ENCODE results near the gene TEKT3. TPM values are rescaled to one million over a fixed set of nuclear protein-coding genes. Genes with fewer than 3 reads are reported as not detected.

TEKT3 gene
- total RNA-seq, 1 donor from 2014 or later: not detected

- no peak for DNase-seq (ENCODE audit: extremely low read depth, low read depth, low spot score)
Observed at GRCh38 chr17:15298176-15298575, 43.2 kb downstream of the TEKT3 start.

- DNase-seq (ENCODE audit: extremely low read depth, low read depth, low spot score): no peak
Observed at GRCh38 chr17:15293558-15293957, 47.8 kb downstream of the TEKT3 start.

GRCh38 chr17:15291674-15292361 lies 49.6 kb downstream of the TEKT3 start:
- DNase-seq (ENCODE audit: extremely low read depth, low read depth, low spot score): no peak

DNA sequence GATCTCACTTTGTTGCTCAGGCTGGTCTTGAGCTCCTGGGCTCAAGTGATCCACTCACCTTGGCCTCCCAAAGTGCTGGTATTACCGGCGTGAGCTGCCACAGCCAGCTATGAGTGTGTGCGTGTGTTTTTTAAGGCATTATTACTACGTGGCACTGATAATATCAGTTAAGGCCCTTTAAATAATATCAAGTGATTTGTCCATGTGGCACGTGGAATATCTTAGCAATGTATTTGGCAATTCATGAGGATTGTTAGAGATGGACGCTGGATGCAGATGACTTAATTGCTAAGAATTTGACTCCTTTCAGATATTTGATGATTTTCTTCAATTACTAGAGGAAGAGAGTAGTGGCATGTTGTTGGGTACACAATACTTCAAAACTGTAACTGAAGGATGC lies 50.8 kb downstream of the TEKT3 start:
- DNase-seq (ENCODE audit: extremely low read depth, low read depth, low spot score): no peak

DNA sequence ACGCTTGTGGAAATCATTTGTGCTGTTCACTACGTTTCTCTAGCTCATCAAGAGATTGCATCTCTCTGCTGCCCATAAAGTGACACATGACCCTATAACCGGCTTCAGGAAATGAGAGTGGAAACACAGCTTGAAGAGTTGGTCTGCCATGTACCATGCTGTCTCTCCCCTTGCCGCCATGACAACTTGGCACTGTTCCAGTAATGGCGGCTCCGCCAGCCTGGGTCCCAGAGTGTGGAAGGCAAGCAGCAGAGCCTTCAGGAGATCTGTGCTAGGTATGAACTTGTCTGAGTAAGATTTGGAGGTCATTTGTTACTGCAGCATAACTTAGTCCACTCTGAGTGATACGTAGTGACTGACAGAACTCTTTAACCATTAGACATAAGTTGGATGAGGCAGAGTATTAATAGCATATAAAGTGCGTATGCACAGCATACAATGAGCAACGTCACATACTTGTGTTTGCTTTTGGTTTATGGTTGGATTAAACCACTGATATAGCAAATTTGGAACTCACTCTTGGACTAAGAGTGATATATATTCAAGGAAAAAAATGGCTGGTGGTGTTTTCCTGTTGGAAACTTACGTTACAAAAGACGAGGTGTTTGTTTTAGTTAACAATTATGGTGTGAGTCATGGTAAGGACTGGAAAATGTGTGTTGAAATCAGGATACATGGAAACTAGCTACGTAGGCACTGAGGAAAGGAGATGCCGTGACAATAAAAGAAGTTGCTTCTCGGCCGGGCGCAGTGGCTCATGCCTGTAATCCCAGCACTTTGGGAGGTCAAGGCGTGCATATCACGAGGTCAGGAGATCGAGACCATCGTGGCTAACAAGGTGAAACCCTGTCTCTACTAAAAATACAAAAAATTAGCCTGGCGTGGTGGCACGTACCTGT lies 51.9 kb downstream of the TEKT3 start:
- DNase-seq (ENCODE audit: extremely low read depth, low read depth, low spot score): no peak

GRCh38 chr17:15288859-15289258 lies 52.5 kb downstream of the TEKT3 start:
- DNase-seq (ENCODE audit: extremely low read depth, low read depth, low spot score): no peak

GRCh38 chr17:15287538-15288267 lies 53.7 kb downstream of the TEKT3 start:
- DNase-seq (ENCODE audit: extremely low read depth, low read depth, low spot score): no peak

DNA sequence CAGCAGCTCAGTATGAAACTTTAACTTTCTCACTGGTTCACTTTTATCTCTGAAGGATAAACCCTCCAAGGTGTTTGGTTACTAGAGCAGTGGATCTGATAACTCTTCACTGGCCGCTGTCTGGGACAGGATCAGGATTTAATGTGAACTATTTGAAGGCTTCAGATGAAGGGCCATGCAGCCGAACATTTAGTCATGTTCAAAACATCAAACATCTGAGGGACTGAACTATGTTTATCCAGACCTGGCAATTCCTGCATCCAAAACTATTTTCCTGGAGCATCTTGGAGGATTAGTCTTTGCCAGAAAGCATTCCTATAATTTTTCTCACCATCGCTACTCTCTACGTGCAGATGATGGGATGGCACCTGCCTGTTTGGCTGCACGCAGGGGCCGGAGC lies 55.9 kb downstream of the TEKT3 start:
- no peak for DNase-seq (ENCODE audit: extremely low read depth, low read depth, low spot score)

GRCh38 chr17:15284537-15284936 lies 56.9 kb downstream of the TEKT3 start:
- DNase-seq (ENCODE audit: extremely low read depth, low read depth, low spot score): no peak

- DNase-seq (ENCODE audit: extremely low read depth, low read depth, low spot score): no peak
Observed at GRCh38 chr17:15284107-15284506, 57.3 kb downstream of the TEKT3 start.

- no peak for DNase-seq (ENCODE audit: extremely low read depth, low read depth, low spot score)
Observed at GRCh38 chr17:15281909-15282308, 59.5 kb downstream of the TEKT3 start.

DNA sequence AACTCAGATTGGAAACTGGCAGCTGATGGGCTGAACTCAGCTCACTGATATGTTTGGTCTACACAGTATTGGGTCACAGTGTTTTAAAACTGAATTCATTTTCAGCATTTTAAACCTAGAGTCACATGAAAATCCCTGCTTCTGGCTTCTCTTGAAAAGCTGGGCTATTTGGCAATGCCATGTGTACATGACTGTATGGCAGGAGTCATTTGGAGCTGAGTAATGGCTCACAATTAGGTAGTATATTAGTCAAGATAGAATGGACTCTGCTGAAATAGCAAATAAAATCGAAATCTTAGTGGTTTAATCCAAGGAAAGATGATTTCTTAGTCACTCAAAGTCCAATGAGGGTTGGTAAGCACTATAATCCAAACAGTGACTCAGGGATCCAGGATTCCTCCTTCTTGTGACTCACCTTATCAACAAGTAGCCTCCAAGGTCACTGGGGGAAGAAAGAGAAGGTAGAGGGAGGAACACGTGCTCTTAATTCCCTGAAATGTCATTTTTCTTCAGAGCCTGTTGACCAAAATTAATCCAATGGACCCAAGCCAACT lies 62.4 kb downstream of the TEKT3 start:
- DNase-seq (ENCODE audit: extremely low read depth, low read depth, low spot score): no peak

- no peak for DNase-seq (ENCODE audit: extremely low read depth, low read depth, low spot score)
Observed at GRCh38 chr17:15278380-15278779, 63.0 kb downstream of the TEKT3 start.

DNA sequence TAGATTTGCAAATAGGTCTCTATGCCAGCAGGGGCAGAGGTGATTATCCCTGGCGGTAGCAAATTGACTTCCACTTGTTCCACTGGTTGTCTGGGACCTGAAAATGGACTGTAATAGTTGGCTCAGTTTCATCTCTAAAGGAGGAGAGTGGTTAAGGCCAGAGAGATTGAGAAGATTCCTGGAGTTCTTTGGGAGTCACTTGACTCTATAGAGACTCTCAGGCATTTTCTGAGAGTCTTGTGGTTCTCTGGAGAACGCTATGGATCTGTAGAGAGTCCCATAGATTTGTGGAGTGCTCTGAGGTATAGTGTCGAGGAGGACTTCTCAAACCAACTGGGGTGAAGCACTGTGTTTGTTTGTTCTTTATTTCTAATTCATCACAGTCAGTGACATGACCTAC lies 67.4 kb downstream of the TEKT3 start:
- DNase-seq (ENCODE audit: extremely low read depth, low read depth, low spot score): no peak

- no peak for DNase-seq (ENCODE audit: extremely low read depth, low read depth, low spot score)
Observed at GRCh38 chr17:15273141-15273793, 68.1 kb downstream of the TEKT3 start.

GRCh38 chr17:15271741-15272140 lies 69.7 kb downstream of the TEKT3 start:
- DNase-seq (ENCODE audit: extremely low read depth, low read depth, low spot score): no peak

DNA sequence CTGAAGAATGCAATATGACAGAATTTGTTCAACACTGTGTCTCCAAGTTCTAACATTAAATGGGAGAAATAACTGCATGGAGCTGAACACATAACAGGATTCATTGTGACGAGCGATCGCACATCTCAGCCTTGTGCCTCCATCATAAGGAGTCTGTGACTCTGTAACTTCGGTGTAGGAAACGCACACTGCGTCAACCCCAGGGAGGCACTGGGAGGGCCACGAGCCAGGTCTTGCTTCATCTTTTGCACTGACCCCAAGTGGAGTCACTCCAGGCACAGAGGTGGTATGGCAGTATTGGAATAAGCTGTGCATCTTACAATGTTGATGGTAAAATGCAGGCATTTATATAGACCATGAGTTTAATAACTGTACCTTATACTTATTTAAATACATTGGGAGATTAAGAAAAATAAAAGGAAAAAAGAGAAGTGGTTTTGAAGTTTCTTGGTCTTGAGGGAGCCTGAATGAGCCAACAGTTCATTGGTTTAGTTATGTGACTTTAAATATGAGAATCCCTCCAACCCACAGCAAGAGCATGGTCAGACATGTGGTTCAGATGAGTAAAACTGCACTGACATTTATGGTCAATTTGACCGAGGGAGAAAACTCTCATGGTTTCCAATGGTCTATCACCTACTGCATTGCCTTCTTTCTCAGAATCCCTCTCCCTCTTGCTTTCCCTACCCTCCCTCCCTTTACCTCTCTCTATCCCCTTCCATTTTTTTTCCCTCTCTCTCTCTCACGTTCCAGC lies 70.6 kb downstream of the TEKT3 start:
- no peak for DNase-seq (ENCODE audit: extremely low read depth, low read depth, low spot score)

DNA sequence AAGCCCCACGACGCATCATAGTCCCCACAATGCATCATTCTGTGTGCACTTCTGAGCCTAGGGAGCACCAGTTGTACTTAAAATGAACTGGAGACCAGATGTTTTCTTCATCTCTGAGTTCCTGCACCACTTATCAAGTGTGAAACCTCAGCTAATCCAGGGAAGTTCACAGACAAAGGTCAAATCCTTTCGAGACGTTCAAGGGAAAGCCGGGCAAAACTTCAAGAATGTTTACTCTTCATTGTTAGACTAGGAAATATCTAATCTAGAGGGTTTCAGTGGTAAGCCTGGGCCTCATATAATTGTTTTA lies 71.7 kb downstream of the TEKT3 start:
- DNase-seq (ENCODE audit: extremely low read depth, low read depth, low spot score): no peak

- no peak for DNase-seq (ENCODE audit: extremely low read depth, low read depth, low spot score)
Observed at GRCh38 chr17:15269087-15269779, 72.2 kb downstream of the TEKT3 start.

DNA sequence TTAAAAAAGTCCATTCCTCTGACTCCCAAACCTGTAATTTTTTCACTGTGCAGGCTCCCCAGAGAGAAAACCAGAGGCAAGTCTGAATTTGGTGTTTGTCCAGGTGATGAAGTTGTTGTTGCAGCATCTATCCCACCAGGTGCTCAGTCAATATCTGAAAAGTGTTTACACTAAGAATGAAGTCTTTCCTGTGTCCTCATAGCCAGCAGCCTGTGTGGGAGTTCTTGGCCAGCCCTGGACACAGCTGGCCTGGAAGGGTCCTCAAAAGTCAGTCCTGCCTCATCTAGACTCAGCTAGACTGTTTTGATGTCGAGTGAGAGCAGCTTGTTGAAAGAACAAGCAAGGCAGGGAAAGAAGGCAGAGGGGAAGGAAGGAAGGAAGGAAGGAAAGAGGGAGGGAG lies 72.9 kb downstream of the TEKT3 start:
- no peak for DNase-seq (ENCODE audit: extremely low read depth, low read depth, low spot score)

Measured in glomerular endothelial cell (primary cell).